ENCODE data around the gene PLPP3.
A peak's percentile ranks its signal among the peaks of the same experiment; 100 is the strongest.

PLPP3 gene

GRCh38 chr1:56586502-56586901, 7.1 kb upstream of the PLPP3 start:
- DNase-seq (ENCODE audit: extremely low spot score): no peak
- ChIA-PET POLR2A (no interaction called here), CTCF (interaction anchor here (0.8 kb wide), 1 partner anchor 1309 kb away, joined by 3 read pairs; no protein-coding TSS in a partner anchor)
- TF ChIP-seq NFRKB (IDR thresholded peaks at IDR 0.05): no peak

DNA sequence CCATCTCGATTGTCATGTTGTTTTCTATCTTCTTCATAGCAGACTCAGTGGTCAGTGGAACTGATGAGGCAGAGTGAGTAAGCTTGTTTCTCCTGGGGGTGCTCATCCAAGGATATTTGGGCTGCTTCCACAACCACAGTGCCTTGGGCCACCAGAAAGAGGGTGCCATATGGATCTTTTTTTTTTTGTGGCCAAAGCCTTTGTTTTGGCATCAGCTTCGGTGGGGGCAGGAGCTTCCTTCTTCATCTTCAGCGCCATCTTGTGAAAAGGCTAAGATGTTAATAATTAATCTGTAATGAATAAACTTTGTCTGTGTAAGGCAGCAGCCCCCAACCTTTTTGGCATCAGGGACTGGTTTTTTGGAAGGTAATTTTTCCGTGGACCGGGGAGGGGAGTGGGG, 6.6 kb upstream of the PLPP3 start:
- ChIA-PET POLR2A (no interaction called here), CTCF (interaction anchor here (0.7 to 1.2 kb wide), 3 partner anchors 10 to 1308 kb away, joined by 3 to 10 read pairs (median 3); no protein-coding TSS in a partner anchor)
- no peak for TF ChIP-seq TARDBP (IDR thresholded peaks at IDR 0.05)
- no peak for TF ChIP-seq CTBP1 (IDR thresholded peaks at IDR 0.05; ENCODE audit: borderline replicate concordance)
- no peak for TF ChIP-seq HDGF (IDR thresholded peaks at IDR 0.05; ENCODE audit: borderline replicate concordance)
- TF ChIP-seq SUZ12 (IDR thresholded peaks at IDR 0.05): no peak
- TF ChIP-seq L3MBTL2 (conservative IDR thresholded peaks at IDR 0.05): no peak
- no peak for TF ChIP-seq FOXA1 (IDR thresholded peaks at IDR 0.05)
- TF ChIP-seq, protein P1, sequence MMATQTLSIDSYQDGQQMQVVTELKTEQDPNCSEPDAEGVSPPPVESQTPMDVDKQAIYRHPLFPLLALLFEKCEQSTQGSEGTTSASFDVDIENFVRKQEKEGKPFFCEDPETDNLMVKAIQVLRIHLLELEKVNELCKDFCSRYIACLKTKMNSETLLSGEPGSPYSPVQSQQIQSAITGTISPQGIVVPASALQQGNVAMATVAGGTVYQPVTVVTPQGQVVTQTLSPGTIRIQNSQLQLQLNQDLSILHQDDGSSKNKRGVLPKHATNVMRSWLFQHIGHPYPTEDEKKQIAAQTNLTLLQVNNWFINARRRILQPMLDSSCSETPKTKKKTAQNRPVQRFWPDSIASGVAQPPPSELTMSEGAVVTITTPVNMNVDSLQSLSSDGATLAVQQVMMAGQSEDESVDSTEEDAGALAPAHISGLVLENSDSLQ (IDR thresholded peaks at IDR 0.05): no peak
- TF ChIP-seq ELF4 (IDR thresholded peaks at IDR 0.05): no peak
- no peak for TF ChIP-seq FOXM1 (IDR thresholded peaks at IDR 0.05; ENCODE audit: borderline replicate concordance)
- TF ChIP-seq ZNF384 (IDR thresholded peaks at IDR 0.05): no peak
- no peak for TF ChIP-seq SP1 (IDR thresholded peaks at IDR 0.05)
- no peak for TF ChIP-seq NFRKB (IDR thresholded peaks at IDR 0.05)
- no peak for TF ChIP-seq FOXK2 (IDR thresholded peaks at IDR 0.05)
- TF ChIP-seq ARNT (IDR thresholded peaks at IDR 0.05): no peak
- TF ChIP-seq LEF1 (IDR thresholded peaks at IDR 0.05; ENCODE audit: borderline replicate concordance): no peak
- TF ChIP-seq BHLHE40 (IDR thresholded peaks at IDR 0.05; ENCODE audit: borderline replicate concordance): no peak
- DNase-seq (ENCODE audit: extremely low spot score): no peak

DNA sequence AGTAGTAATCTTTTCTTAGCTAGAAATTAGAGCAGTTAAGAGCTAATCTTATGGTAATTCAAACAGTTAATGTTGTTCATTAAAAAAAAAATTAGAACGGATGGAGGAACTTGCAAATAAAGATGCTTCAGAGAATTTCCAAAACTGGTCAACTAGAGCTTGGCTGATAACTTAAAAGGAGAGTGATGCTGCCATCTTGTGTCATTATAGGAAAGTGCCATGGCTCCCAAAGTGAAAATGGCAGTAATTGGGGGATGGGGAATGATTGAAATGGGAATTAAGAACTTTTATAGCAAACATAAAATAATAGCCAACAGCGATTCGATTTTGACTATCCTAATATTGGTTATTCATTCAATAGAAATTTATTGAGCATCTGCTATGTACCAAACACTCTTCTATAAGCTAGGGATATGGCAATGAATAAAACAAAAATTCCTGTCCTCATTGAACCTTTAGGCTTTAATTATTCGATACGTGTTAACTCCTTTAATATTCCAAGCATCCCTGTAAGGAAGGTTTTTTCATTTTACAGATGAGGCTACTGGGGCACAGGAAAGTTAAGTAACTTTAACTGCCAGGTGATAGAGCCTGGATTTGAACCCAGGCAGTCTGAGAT, 5.7 kb upstream of the PLPP3 start:
- DNase-seq (ENCODE audit: extremely low spot score): peak; percentile 66
- ChIA-PET POLR2A (interaction anchor here (1.2 kb wide), 1 partner anchor 12 kb away, joined by 3 read pairs; no protein-coding TSS in a partner anchor), CTCF (interaction anchor here (0.6 to 1.2 kb wide), 12 partner anchors 33 to 1211 kb away, joined by 3 to 7 read pairs (median 4); no protein-coding TSS in a partner anchor)
- TF ChIP-seq ZNF384 (IDR thresholded peaks at IDR 0.05): peak; percentile 53; the same call in 1 of the 2 replicates
- TF ChIP-seq, protein P1 (IDR thresholded peaks at IDR 0.05): 0 out of 2 replicates have a peak, but pooled peaks have one; percentile 15
- no peak for TF ChIP-seq ARNT (IDR thresholded peaks at IDR 0.05)
- no peak for TF ChIP-seq FOXA1 (IDR thresholded peaks at IDR 0.05)
- peak; percentile 26; the same call in 1 of the 2 replicates for TF ChIP-seq CTBP1 (IDR thresholded peaks at IDR 0.05; ENCODE audit: borderline replicate concordance)

GRCh38 chr1:56583957-56584468, 4.7 kb upstream of the PLPP3 start:
- ChIA-PET POLR2A (interaction anchor here (1.2 kb wide), 1 partner anchor 11 kb away, joined by 3 read pairs; no protein-coding TSS in a partner anchor), CTCF (interaction anchor here (0.6 to 1.1 kb wide), 4 partner anchors 38 to 1246 kb away, joined by 3 to 6 read pairs (median 3); no protein-coding TSS in a partner anchor)
- TF ChIP-seq HDGF (IDR thresholded peaks at IDR 0.05; ENCODE audit: borderline replicate concordance) (no peak), ZNF384 (IDR thresholded peaks at IDR 0.05) (no peak), ARNT (IDR thresholded peaks at IDR 0.05) (no peak), SUZ12 (IDR thresholded peaks at IDR 0.05) (no peak), L3MBTL2 (conservative IDR thresholded peaks at IDR 0.05) (no peak), NFRKB (IDR thresholded peaks at IDR 0.05) (no peak), FOXK2 (IDR thresholded peaks at IDR 0.05) (no peak), LEF1 (IDR thresholded peaks at IDR 0.05; ENCODE audit: borderline replicate concordance) (no peak), BHLHE40 (IDR thresholded peaks at IDR 0.05; ENCODE audit: borderline replicate concordance) (no peak), CTBP1 (IDR thresholded peaks at IDR 0.05; ENCODE audit: borderline replicate concordance) (no peak), TARDBP (IDR thresholded peaks at IDR 0.05) (no peak), SP1 (IDR thresholded peaks at IDR 0.05) (no peak), FOXA1 (IDR thresholded peaks at IDR 0.05) (no peak), ELF4 (IDR thresholded peaks at IDR 0.05) (no peak), FOXM1 (IDR thresholded peaks at IDR 0.05; ENCODE audit: borderline replicate concordance) (no peak)
- TF ChIP-seq, protein P1 (IDR thresholded peaks at IDR 0.05): no peak
- no peak for DNase-seq (ENCODE audit: extremely low spot score)

DNA sequence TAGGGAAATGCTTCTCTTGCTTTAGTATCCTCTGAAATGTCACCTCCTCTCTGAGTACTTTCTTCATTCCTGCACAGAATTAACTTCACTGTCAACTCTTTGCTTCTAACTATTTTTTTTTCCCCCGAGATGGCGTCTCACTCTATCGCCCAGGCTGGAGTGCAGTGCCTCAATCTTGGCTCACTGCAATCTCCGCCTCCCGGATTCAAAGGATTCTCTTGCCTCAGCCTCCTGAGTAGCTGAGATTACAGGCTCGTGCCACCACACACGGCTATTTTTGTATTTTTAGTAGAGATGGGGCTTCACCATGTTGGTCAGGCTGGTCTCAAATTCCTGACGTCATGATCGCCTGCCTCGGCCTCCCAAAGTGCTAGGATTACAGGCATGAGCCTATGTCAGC, 1.4 kb upstream of the PLPP3 start:
- no peak for TF ChIP-seq SUZ12 (IDR thresholded peaks at IDR 0.05)
- TF ChIP-seq ZNF384 (IDR thresholded peaks at IDR 0.05): no peak
- TF ChIP-seq, protein P1 (IDR thresholded peaks at IDR 0.05): no peak
- TF ChIP-seq ARNT (IDR thresholded peaks at IDR 0.05): no peak
- no peak for TF ChIP-seq CTBP1 (IDR thresholded peaks at IDR 0.05; ENCODE audit: borderline replicate concordance)
- TF ChIP-seq LEF1 (IDR thresholded peaks at IDR 0.05; ENCODE audit: borderline replicate concordance): no peak
- no peak for DNase-seq (ENCODE audit: extremely low spot score)
- ChIA-PET POLR2A (no interaction called here), CTCF (no interaction called here)

Measured in HEK293T (cell line).